ENCODE results near the gene CCDC188. TPM values are rescaled to one million over a fixed set of nuclear protein-coding genes. Genes with fewer than 3 reads are reported as not detected.

The CCDC188 gene
- total RNA-seq, 1 experiment from 2014 or later = not detected

GRCh38 chr22:20151276-20151588, 377 bp upstream of the CCDC188 start:
- H3K4me3 ChIP-seq (ENCODE audit: low read length) = no peak overlapping the region
- no peaks in the 10 kb centered on the region for H4K20me1 ChIP-seq (ENCODE audit: low read length)
- H3K4me2 ChIP-seq (ENCODE audit: low read length) = no peak overlapping the region
- DNase-seq = no peak
- no peak for ATAC-seq
- intact Hi-C loops (cut with micrococcal nuclease) = no loop called here
- no peaks in the 10 kb centered on the region for H3F3A ChIP-seq (ENCODE audit: low read length, unreplicated experiment)
- BruUV-seq (replicated peaks) = no TSS peak
- H3K4me1 ChIP-seq (ENCODE audit: insufficient read depth, low read length) = no peaks in the 10 kb centered on the region
- no peaks in the 10 kb centered on the region for H3K36me3 ChIP-seq (ENCODE audit: low read depth, low read length)
- TF ChIP-seq EZH2 (IDR thresholded peaks at IDR 0.05; ENCODE audit: low read length, unreplicated experiment) (no peak), EZH2phosphoT487 (IDR thresholded peaks at IDR 0.05; ENCODE audit: borderline replicate concordance, low read length) (no peak), CTCF (conservative IDR thresholded peaks at IDR 0.05; ENCODE audit: low read depth, low read length) (no peak)
- no peaks in the 10 kb centered on the region for H3K9me3 ChIP-seq (ENCODE audit: low read length)
- CTCF ChIA-PET = no interaction called here
- H3K9ac ChIP-seq (ENCODE audit: low read length) = no peak overlapping the region
- H3K27me3 ChIP-seq (ENCODE audit: low read length) = no peaks in the 10 kb centered on the region
- H2AFZ ChIP-seq (ENCODE audit: low read length) = no peak overlapping the region
- no peaks in the 10 kb centered on the region for H3K9me2 ChIP-seq (replicated peaks; ENCODE audit: low read length)
- H3K27ac ChIP-seq (ENCODE audit: low read length) = no peak overlapping the region
- H3K79me2 ChIP-seq (ENCODE audit: low read length) = no peaks in the 10 kb centered on the region
- POLR2A ChIA-PET (ENCODE audit: unreplicated experiment) = no interaction called here

DNA sequence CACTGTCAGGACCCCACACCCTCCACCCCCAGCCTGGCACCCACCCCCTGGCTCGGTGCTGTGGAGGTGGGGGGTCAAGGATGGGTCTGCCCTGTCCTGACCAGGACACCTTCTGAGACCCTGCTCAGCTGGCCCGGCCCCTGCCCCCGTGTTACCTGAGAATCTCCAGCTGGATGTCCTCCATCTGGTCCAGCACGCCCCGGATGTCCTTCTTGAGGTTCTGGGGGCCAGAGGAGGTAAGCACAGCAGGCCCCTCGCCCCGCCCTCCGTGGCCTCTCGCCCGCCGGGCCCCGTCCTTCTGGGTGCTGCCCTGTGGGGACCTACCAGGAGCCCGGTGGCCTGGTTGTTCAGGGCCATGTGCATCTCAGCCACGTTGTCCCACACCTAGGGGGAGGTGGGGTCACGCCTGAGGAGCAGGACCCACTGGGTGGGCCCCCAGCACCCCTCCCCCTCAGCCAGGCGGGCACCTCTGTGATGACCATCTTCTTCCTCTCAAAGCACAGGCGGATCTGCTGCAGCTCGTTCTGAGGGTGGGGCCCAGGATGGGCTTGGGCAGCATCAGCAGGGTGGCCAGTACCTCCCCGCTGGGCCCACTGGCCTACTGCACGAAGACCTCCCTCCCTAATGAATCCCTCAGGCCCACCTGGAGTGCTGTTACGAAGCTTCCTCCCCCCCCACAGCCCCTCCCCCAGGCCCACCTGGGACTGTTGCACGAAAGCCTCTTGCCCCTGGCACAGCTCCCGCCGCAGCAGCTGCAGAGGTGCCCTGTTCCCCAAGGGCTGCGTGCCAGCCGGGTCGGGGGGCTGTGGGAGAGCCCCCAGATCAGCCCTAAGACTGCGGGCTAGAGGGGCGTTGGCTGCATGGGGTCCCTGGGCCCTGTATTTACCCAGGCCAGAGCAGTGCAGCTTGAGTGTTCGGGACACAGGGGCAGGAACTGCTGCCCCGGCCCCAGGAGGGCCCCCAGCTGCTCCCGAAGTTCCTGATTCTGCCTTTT, 1.3 kb downstream of the CCDC188 start:
- Histone ChIP-seq H3F3A (ENCODE audit: low read length, unreplicated experiment) (no peaks in the 10 kb centered on the region), H3K9me2 (replicated peaks; ENCODE audit: low read length) (no peaks in the 10 kb centered on the region), H3K4me2 (ENCODE audit: low read length) (no peak overlapping the region), H3K9me3 (ENCODE audit: low read length) (no peaks in the 10 kb centered on the region), H2AFZ (ENCODE audit: low read length) (no peak overlapping the region), H3K9ac (ENCODE audit: low read length) (no peak overlapping the region), H3K4me3 (ENCODE audit: low read length) (no peak overlapping the region), H3K4me1 (ENCODE audit: insufficient read depth, low read length) (no peaks in the 10 kb centered on the region), H3K27me3 (ENCODE audit: low read length) (no peaks in the 10 kb centered on the region), H3K27ac (ENCODE audit: low read length) (no peak overlapping the region), H3K36me3 (ENCODE audit: low read depth, low read length) (no peaks in the 10 kb centered on the region), H3K79me2 (ENCODE audit: low read length) (no peaks in the 10 kb centered on the region), H4K20me1 (ENCODE audit: low read length) (no peaks in the 10 kb centered on the region)
- intact Hi-C loops (cut with micrococcal nuclease) = no loop called here
- DNase-seq = no peak
- no TSS peak for BruUV-seq (replicated peaks)
- ATAC-seq = no peak
- POLR2A ChIA-PET (ENCODE audit: unreplicated experiment) = no interaction called here
- no peak for TF ChIP-seq CTCF (conservative IDR thresholded peaks at IDR 0.05; ENCODE audit: low read depth, low read length)
- TF ChIP-seq EZH2phosphoT487 (IDR thresholded peaks at IDR 0.05; ENCODE audit: borderline replicate concordance, low read length) = no peak
- no peak for TF ChIP-seq EZH2 (IDR thresholded peaks at IDR 0.05; ENCODE audit: low read length, unreplicated experiment)
- CTCF ChIA-PET = no interaction called here

DNA sequence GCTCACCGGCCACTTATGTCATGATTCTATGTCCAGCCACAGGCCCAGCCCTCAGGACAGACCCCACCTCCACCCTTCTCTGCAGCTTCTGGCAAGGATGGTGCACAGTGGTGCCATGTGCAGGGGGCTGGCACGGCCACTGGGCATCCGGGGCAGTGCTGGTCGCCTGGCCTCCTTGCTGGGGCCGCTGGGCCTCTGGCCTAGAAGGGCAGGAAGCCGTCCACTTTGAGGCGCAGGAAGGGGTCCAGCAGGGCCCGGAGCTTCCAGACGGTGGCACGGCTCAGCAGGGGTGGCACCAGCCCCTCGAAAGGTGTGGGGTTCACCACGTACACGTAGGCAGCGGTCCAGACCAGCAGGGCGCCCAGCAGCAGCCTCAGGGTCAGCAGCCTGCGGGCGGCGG, 2.4 kb downstream of the CCDC188 start:
- no TSS peak for BruUV-seq (replicated peaks)
- Histone ChIP-seq H3K27me3 (ENCODE audit: low read length) (no peaks in the 10 kb centered on the region), H3K79me2 (ENCODE audit: low read length) (no peaks in the 10 kb centered on the region), H3K9ac (ENCODE audit: low read length) (no peak overlapping the region), H3K9me3 (ENCODE audit: low read length) (no peaks in the 10 kb centered on the region), H3K4me3 (ENCODE audit: low read length) (no peak overlapping the region), H3K36me3 (ENCODE audit: low read depth, low read length) (no peaks in the 10 kb centered on the region), H3K4me2 (ENCODE audit: low read length) (no peak overlapping the region), H3F3A (ENCODE audit: low read length, unreplicated experiment) (no peaks in the 10 kb centered on the region), H3K9me2 (replicated peaks; ENCODE audit: low read length) (no peaks in the 10 kb centered on the region), H3K4me1 (ENCODE audit: insufficient read depth, low read length) (no peaks in the 10 kb centered on the region), H4K20me1 (ENCODE audit: low read length) (no peaks in the 10 kb centered on the region), H3K27ac (ENCODE audit: low read length) (no peak overlapping the region), H2AFZ (ENCODE audit: low read length) (no peak overlapping the region)
- ChIA-PET CTCF (no interaction called here), POLR2A (ENCODE audit: unreplicated experiment) (no interaction called here)
- ATAC-seq (no peak), DNase-seq (no peak)
- TF ChIP-seq CTCF (conservative IDR thresholded peaks at IDR 0.05; ENCODE audit: low read depth, low read length) (no peak), EZH2 (IDR thresholded peaks at IDR 0.05; ENCODE audit: low read length, unreplicated experiment) (no peak), EZH2phosphoT487 (IDR thresholded peaks at IDR 0.05; ENCODE audit: borderline replicate concordance, low read length) (no peak)
- intact Hi-C loops (cut with micrococcal nuclease) = no loop called here

Measured in PC-3 (cell line).